Measurements from ENCODE around the gene KSR2.
A peak's percentile ranks its signal among the peaks of the same experiment; 100 is the strongest.

The KSR2 gene

GRCh38 chr12:117481470-117481869 is 487.3 kb downstream of the KSR2 start:
- DNase-seq: no peak

DNA sequence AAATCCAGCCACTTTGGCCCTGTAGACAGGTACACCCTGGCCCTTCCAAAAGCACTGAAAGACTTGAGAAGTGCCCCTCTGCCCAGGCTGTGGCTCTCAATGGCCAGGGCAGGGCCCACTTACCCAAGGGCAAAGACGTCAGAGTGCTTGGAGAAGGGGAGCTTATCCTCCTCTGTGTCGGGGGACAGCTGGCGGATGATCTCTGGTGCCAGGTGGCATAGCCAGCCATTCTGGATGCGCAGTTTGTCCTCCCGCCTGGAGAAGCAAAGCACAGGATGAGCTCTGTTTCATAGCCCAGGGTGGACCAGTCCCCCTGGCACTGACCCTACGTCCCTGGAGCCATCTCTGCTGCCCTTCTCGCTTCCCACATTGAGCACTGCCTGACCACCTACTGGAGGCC is 492.4 kb downstream of the KSR2 start:
- DNase-seq: no peak

DNA sequence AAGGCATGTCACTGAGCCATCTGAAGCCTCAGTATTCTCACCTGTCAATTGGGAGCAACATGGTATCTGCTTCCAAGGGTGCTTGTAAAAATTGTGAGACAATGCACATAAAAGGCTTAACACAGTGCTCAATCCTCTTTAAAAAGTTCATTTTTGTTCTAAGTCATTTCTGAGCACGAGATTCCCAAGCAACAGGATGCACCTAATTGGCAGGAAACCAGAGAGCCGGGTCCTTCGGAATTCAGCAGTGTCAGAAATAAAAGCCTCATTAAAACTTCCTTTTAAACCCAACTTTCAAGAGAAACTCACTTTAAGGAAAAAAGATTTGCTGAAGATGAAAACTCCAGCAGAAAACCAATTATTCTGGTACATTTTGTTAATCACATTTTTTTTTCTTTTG is 494.9 kb downstream of the KSR2 start:
- DNase-seq: no peak

- no peak for DNase-seq
Measured at GRCh38 chr12:117472983-117473382, 495.8 kb downstream of the KSR2 start.

- DNase-seq: no peak
Measured at GRCh38 chr12:117470804-117471203, 498.0 kb downstream of the KSR2 start.

DNA sequence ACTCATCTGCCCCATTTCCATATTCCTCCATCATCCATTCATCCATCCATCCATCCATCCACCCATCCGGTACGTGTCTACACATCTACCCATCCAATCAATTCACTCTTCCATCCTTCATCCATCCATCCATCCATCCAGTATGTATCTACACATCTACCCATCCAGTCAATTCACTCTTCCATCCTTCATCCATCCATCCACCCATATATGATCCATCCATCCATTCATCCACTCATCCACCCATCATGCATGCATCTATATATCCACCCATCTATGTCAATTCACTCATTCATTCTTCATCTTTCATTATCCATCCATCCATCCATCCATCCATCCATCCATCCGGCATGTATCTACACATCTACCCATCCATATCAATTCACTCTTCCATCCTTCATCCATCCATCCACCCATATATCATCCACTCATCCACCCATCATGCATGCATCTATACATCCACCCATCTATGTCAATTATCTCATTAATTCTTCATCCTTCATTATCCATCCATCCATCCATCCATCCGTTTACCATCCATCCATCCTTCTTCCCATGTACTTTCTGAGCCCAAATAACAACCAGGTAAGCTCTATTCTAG is 498.8 kb downstream of the KSR2 start:
- DNase-seq: no peak

GRCh38 chr12:117468016-117468415 is 500.8 kb downstream of the KSR2 start:
- DNase-seq: no peak

- DNase-seq: no peak
Measured at GRCh38 chr12:117467588-117467987, 501.2 kb downstream of the KSR2 start.

- no peak for DNase-seq
Measured at GRCh38 chr12:117466677-117467362, 502.0 kb downstream of the KSR2 start.

DNA sequence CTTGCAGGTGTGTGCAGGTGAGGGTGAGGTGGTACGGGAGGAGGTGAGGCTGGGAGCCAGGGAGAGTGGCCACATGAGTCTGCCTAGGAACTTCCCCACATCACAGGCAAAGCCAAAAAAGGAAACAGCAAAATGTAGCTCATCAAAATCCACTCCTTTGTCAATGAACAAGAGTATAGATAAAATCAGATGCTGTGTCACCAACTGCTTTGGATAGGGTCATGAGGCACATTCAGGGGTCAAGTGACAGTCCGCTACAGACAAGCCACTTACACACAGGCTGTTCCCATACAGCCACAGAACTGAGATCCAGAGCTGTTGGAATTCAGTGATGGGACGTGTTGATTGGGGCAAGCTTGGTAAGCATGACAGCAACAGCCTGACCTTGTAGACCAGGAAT is 507.1 kb downstream of the KSR2 start:
- DNase-seq: no peak

DNA sequence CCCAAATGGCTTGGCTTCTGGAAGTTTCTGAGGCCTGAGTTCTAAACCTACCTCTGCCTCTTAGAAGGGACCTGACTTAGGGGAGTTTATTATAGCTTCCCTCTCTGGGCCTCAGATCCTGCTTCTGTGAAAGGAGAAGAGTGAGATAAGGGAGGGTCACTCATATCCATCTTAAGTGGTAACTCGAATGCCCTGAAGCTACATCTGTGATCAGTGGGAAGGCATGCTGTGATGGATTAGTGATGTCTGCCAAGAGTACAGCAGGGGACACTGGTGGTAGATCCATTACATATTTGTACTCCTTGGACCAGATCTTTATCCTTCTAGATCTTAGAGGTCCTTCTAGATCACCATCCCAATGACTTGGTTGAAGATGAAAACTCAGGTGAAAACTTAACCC is 509.6 kb downstream of the KSR2 start:
- no peak for DNase-seq

GRCh38 chr12:117457189-117457588 is 511.6 kb downstream of the KSR2 start:
- DNase-seq: no peak

- DNase-seq: no peak
Measured at GRCh38 chr12:117456076-117456475, 512.7 kb downstream of the KSR2 start.

DNA sequence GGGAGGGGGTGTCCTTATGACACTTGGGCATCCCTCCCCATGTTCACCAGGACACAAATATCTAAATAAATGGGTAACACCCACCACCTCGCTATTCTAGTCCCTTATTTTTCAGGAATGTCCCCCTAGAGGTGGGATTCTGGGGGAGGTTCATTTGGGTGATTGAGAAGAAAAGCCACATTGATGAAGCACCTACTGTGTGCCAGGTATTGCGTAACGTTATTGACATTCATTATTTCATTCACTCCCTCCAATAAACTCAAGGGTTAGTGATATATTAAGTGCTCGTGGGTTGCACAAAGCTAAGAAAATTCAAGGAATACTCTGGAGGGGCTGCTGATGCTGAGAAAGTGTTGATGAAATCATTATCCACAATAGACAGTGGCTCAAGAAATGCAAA is 514.8 kb downstream of the KSR2 start:
- no peak for DNase-seq

DNA sequence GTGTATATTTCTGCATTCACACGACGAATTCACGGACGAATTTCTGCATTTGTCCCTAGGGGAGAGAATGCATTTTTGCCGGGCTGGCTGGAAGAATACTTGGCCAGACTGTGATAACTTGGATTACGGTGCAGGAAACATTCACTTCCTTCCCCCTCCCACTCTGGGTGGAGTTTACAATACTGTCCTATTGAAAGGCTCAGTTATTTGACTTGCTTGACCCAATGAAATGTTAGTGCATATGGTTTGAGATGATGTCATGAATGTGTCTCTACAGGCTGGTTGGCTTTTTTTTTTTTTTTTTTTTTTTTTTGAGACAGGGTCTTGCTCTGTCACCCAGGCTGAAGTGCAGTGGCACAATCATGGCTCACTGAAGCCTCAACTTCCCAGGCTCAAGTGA is 516.7 kb downstream of the KSR2 start:
- DNase-seq: no peak

GRCh38 chr12:117450209-117450608 is 518.6 kb downstream of the KSR2 start:
- peak; percentile 31 for DNase-seq

DNA sequence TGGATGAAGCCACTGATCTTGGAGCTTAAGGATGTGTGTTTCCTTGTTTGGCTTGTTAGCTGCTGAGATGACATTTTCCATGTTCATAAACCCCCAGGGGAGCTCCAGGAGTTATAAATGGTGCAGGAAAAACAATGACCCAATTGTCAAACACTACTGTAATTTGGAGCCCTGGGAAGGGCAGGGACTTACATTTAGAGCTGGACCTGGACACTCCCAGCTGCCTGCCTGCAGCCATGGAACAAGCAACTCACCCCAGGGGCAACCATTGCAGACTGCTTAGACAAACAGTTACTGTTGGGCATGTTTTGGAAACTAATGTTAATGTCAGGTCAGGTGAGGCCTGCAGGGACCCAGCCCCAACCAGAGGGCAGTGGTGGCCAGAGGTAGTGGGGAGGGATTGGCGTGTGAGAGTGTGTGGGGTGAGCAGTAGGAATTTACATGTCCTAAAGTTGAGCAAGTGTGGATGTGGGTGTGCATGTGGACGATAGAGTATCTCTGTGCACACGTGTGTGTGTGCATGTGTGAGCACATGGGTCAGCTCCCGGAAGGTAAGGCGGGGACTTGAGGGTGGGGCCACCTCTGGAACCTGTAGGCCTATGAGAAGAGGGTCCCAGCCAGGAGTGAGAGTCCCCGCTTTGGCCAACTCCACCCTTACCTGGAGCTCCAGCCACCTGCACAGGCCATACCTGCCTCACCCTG is 521.0 kb downstream of the KSR2 start:
- no peak for DNase-seq

DNA sequence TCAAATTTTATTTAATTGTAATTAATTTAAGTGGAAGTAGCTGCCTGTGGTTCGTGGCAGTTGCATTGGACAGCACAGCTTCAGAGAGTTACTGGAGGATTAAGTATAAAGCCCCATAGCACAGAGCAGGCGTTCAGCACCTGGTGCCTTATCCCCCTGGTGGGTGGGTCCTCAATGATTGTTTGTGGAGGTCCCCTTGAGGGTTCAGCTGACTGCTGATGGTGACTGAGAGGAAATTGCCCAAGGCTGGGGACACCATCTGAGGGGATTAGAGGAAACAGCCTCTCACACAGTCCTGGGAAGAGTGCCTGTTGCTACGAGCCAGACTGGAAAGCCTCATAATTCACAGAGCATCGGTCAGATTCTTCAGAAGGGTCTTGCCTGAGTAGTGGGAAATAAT is 524.0 kb downstream of the KSR2 start:
- no peak for DNase-seq

DNA sequence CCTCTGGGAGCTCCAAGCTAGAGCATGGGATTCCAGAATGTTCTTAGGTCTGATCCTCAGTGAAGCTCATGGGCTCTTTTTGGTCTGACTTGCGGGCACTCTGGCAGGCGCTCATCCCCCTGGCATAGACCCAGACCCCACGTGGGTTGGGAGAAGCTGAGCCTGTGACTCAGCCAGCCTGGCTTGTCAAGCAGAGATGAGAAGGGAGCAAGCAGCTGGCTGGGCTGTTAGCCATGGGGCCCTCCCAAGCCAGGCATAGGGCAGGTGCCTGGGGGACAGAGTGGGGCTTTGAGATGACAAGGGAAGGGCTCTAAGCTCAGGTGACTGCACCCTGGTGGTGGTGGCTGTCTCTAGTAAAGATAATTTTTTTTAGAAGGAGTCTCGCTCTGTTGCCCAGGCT is 527.0 kb downstream of the KSR2 start:
- no peak for DNase-seq

DNA sequence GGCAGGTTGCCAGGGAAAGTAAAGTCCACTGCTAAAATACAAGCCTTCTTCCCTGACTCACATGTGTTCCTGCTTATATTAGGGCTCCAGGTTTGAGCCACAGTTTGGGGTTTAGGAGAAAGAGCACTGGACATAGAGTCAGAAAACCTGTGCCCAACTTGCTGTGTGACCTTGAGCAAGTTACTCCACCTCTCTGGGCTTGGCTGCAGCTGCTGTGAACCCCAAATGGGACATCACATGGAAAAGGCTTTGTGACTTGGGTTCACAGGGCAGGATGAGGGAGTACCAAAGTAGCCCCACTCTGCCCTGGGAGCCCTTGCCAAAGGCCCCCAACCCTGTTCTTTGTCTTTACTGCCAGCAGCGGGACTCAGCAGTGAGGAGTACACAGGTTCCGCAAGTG is 528.4 kb downstream of the KSR2 start:
- DNase-seq: no peak

GRCh38 chr12:117439531-117440001 is 529.2 kb downstream of the KSR2 start:
- DNase-seq: peak; percentile 43

GRCh38 chr12:117438809-117439208 is 530.0 kb downstream of the KSR2 start:
- DNase-seq: no peak

DNA sequence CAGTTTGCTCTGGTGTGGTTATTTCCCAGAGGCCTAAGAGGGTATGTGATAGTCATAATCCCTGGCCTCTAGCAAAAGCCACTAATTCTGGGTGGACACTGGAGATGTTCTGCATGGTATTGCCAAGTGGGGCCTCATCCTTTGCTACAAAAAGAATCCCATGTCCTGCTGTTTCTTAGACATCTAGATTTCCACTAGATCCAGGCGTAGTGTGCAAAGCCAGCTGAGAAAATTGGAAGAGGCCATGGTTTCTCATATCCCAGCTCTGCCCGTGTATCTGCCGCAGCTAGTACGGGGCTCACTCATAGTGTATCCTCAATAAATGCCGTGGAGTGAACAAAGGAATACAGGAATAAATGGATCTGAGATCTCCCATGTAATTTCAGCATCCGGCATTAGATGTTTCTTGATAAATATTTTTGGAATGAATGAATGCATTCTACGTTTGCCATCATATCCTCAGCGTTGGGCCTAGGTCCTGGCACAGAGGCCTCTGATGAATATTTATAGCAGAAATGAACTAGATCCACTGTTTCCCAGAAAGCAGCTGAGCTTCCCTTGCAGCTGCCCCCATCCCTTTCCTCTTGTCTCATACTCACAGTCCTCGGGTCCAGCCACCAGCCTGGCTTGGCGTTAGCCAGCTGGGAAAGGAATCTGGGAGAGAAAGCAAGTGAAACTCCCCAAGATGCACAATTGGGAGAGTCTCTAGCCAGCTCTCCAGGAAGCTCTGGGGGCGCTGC is 531.1 kb downstream of the KSR2 start:
- no peak for DNase-seq

DNA sequence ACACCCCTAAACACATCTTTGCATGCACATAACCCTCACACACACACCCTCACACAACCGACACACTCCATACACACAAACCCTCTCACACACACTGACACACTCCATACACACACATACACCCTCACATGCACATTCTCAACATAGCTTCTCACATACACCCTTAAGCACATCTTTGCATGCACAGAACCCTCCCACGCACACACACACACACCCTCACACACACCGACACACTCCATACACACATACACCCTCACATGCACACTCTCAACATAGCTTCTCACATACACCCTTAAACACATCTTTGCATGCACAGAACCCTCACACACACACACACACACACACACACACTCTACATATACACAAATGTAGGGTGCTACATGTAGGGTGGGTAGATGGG is 534.9 kb downstream of the KSR2 start:
- DNase-seq: no peak

All from eye (tissue), 1 donor.